ENCODE results near the gene UROS.

Gene UROS

DNA sequence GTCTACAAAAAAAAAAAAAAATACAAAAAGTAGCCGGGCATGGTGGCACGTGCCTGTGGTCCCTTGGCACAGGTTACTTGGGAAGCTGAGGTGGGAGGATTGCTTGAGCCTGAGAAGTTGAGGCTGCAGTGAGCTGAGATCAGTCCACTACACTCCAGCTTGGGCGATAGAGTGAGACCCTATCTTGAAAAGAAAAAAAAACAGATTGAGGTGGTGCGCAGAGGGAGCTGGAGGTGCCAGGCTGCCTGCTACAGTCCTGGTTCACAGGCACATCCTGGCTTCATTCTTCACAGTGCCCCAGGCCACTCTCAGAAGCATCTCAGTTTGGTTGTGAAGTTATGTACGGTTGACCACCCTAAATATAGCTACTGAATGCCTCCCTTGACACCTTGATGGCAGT, 52.2 kb downstream of the UROS start:
- no peaks in the 10 kb centered on the region for H4K20me1 ChIP-seq (ENCODE audit: control insufficient read depth, insufficient read depth, low read depth, low read length)
- H3K79me2 ChIP-seq (ENCODE audit: control insufficient read depth, low read length): no peaks in the 10 kb centered on the region
- H3K27me3 ChIP-seq (ENCODE audit: control insufficient read depth, low read length): no peaks in the 10 kb centered on the region
- TF ChIP-seq EZH2phosphoT487 (IDR thresholded peaks at IDR 0.05; ENCODE audit: borderline replicate concordance, low read length): no peak
- TF ChIP-seq, protein P1, sequence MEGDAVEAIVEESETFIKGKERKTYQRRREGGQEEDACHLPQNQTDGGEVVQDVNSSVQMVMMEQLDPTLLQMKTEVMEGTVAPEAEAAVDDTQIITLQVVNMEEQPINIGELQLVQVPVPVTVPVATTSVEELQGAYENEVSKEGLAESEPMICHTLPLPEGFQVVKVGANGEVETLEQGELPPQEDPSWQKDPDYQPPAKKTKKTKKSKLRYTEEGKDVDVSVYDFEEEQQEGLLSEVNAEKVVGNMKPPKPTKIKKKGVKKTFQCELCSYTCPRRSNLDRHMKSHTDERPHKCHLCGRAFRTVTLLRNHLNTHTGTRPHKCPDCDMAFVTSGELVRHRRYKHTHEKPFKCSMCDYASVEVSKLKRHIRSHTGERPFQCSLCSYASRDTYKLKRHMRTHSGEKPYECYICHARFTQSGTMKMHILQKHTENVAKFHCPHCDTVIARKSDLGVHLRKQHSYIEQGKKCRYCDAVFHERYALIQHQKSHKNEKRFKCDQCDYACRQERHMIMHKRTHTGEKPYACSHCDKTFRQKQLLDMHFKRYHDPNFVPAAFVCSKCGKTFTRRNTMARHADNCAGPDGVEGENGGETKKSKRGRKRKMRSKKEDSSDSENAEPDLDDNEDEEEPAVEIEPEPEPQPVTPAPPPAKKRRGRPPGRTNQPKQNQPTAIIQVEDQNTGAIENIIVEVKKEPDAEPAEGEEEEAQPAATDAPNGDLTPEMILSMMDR (IDR thresholded peaks at IDR 0.05; ENCODE audit: low read depth, low read length, poor library complexity, severe bottlenecking): no peak
- no peaks in the 10 kb centered on the region for H3K9me3 ChIP-seq (ENCODE audit: control insufficient read depth, insufficient read depth, low read length)
- no peak overlapping the region for H3K4me3 ChIP-seq (ENCODE audit: low read length)
- H3F3A ChIP-seq (ENCODE audit: control insufficient read depth, insufficient read depth): 0 out of 2 replicates have a peak, but pooled peaks cover 2% of the 10 kb centered on the region
- H3K9me2 ChIP-seq (replicated peaks; ENCODE audit: control insufficient read depth, low read length): no peaks in the 10 kb centered on the region
- H3K27ac ChIP-seq (ENCODE audit: low read depth, low read length): no peak overlapping the region
- no peak overlapping the region for H3K4me2 ChIP-seq (ENCODE audit: low read length)
- H3K36me3 ChIP-seq (ENCODE audit: control insufficient read depth, low read length): peaks cover 8% of the 10 kb centered on the region
- H3K4me1 ChIP-seq (ENCODE audit: control insufficient read depth, low read length): no peaks in the 10 kb centered on the region

DNA sequence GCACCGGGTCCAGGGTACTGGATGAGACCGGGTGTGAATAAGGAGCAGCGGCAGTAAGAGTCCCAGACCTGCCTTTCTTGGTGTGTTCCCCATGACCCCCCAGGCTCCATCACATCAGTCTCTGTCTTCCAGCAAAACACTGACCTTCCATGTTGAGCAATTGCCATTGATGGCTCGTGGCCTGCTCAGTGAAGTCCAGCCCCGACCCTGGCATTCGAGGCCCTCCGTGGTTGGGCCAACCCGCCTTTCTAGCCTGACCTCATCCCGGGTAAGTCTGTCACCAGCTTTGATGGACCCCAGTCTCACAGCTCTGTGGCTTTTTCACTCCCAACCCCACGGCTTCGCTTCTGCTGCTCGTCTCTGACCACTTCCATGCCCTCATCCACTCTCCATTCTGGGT, 53.9 kb downstream of the UROS start:
- Histone ChIP-seq H3K27me3 (ENCODE audit: control insufficient read depth, low read length) (no peaks in the 10 kb centered on the region), H3K4me3 (ENCODE audit: low read length) (no peak overlapping the region), H3K4me1 (ENCODE audit: control insufficient read depth, low read length) (no peaks in the 10 kb centered on the region), H3K4me2 (ENCODE audit: low read length) (no peak overlapping the region), H3K27ac (ENCODE audit: low read depth, low read length) (no peak overlapping the region), H3K79me2 (ENCODE audit: control insufficient read depth, low read length) (no peaks in the 10 kb centered on the region), H3K36me3 (ENCODE audit: control insufficient read depth, low read length) (peaks cover 24% of the 10 kb centered on the region), H3K9me3 (ENCODE audit: control insufficient read depth, insufficient read depth, low read length) (no peaks in the 10 kb centered on the region), H3F3A (ENCODE audit: control insufficient read depth, insufficient read depth) (0 out of 2 replicates have a peak, but pooled peaks cover 2% of the 10 kb centered on the region), H4K20me1 (ENCODE audit: control insufficient read depth, insufficient read depth, low read depth, low read length) (no peaks in the 10 kb centered on the region), H3K9me2 (replicated peaks; ENCODE audit: control insufficient read depth, low read length) (no peaks in the 10 kb centered on the region)
- TF ChIP-seq EZH2phosphoT487 (IDR thresholded peaks at IDR 0.05; ENCODE audit: borderline replicate concordance, low read length): no peak
- TF ChIP-seq, protein P1 (IDR thresholded peaks at IDR 0.05; ENCODE audit: low read depth, low read length, poor library complexity, severe bottlenecking): no peak

DNA sequence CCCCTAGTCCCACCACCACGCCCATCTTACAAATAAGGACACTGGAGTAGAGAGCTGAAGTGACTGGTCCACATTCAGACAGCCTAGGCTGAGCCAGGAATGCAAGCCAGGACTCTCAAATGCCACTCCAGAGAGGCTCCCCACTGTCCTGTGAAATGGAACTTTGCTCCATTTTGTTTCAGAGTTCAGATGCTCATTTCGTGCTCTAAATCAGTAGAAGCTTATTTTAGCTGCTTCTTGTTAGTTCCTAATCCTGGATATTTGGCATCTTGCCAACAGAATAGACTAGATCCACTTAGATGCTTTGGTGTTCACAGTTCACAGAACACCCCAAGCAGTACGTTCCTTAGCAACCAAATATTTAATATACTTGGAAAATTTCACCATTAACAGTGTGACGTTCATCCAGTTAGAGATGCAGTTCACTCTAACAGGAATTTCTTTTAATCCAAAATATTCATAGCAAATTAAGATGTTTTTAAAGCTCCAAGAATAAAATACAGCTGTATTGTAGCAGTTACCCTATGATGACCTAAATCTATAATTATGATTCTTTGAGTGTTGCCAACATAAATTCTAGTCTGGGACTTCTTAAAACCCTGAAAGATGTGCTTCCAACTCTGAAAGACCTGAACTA, 54.7 kb downstream of the UROS start:
- Histone ChIP-seq H3K9me2 (replicated peaks; ENCODE audit: control insufficient read depth, low read length) (no peaks in the 10 kb centered on the region), H3K9me3 (ENCODE audit: control insufficient read depth, insufficient read depth, low read length) (no peaks in the 10 kb centered on the region), H3K79me2 (ENCODE audit: control insufficient read depth, low read length) (no peaks in the 10 kb centered on the region), H3K36me3 (ENCODE audit: control insufficient read depth, low read length) (peaks cover 32% of the 10 kb centered on the region), H3K27me3 (ENCODE audit: control insufficient read depth, low read length) (no peaks in the 10 kb centered on the region), H3K4me1 (ENCODE audit: control insufficient read depth, low read length) (no peaks in the 10 kb centered on the region), H3K27ac (ENCODE audit: low read depth, low read length) (no peak overlapping the region), H4K20me1 (ENCODE audit: control insufficient read depth, insufficient read depth, low read depth, low read length) (no peaks in the 10 kb centered on the region), H3K4me3 (ENCODE audit: low read length) (no peak overlapping the region), H3F3A (ENCODE audit: control insufficient read depth, insufficient read depth) (0 out of 2 replicates have a peak, but pooled peaks cover 2% of the 10 kb centered on the region), H3K4me2 (ENCODE audit: low read length) (no peak overlapping the region)
- TF ChIP-seq, protein P1 (IDR thresholded peaks at IDR 0.05; ENCODE audit: low read depth, low read length, poor library complexity, severe bottlenecking): no peak
- no peak for TF ChIP-seq EZH2phosphoT487 (IDR thresholded peaks at IDR 0.05; ENCODE audit: borderline replicate concordance, low read length)
